SK-N-SH treated with all-trans-retinoic acid at 6 μM for 48 hours (cell line): Measurements from ENCODE around the gene RBL1.

ENCODE experiments used
- ARNTL ChIP-seq: fragments of 450-650 bp; formaldehyde crosslinking; IDR thresholded peaks from 2 replicates; pipeline ENCODE4 v1.5.0; 2020; ENCODE audit warnings: low read depth, mild to moderate bottlenecking, moderate library complexity, borderline replicate concordance
- CREB5 ChIP-seq: fragments of 250-450 bp; sonication (Bioruptor Pico); IDR thresholded peaks from 2 replicates; pipeline ENCODE4 v1.5.1; 2020; ENCODE audit warnings: low read depth, mild to moderate bottlenecking, moderate library complexity
- CSDC2 ChIP-seq: fragments of 250-450 bp; sonication (Bioruptor Pico); IDR thresholded peaks from 2 replicates; pipeline ENCODE4 v1.5.0; 2020; ENCODE audit warnings: mild to moderate bottlenecking, moderate library complexity
- PATZ1 ChIP-seq: fragments of 250-450 bp; sonication (Bioruptor Pico); IDR thresholded peaks from 2 replicates; pipeline ENCODE4 v1.8.0; 2020; ENCODE audit warnings: mild to moderate bottlenecking, moderate library complexity, borderline replicate concordance
- RARB ChIP-seq: fragments of 250-450 bp; sonication (Bioruptor Pico); IDR thresholded peaks from 2 replicates; pipeline ENCODE4 v1.8.0; 2021; ENCODE audit warnings: mild to moderate bottlenecking, moderate library complexity
- TCF4 ChIP-seq: fragments of 250-450 bp; sonication (Bioruptor Pico); IDR thresholded peaks from 2 replicates; pipeline ENCODE4 v1.8.0; 2021; ENCODE audit warnings: mild to moderate bottlenecking, moderate library complexity, borderline replicate concordance
- TSHZ2 ChIP-seq: fragments of 250-450 bp; sonication (Bioruptor Pico); IDR thresholded peaks from 2 replicates; pipeline ENCODE4 v1.5.0; 2020; ENCODE audit warnings: mild to moderate bottlenecking, moderate library complexity
- ZFP3 ChIP-seq: fragments of 250-450 bp; sonication (Bioruptor Pico); IDR thresholded peaks from 2 replicates; pipeline ENCODE4 v1.5.0; 2020; ENCODE audit warnings: mild to moderate bottlenecking, moderate library complexity
- ZNF70 ChIP-seq: fragments of 450-650 bp; formaldehyde crosslinking; IDR thresholded peaks from 2 replicates; pipeline ENCODE4 v1.5.0; 2020; ENCODE audit warnings: mild to moderate bottlenecking, moderate library complexity

DNA sequence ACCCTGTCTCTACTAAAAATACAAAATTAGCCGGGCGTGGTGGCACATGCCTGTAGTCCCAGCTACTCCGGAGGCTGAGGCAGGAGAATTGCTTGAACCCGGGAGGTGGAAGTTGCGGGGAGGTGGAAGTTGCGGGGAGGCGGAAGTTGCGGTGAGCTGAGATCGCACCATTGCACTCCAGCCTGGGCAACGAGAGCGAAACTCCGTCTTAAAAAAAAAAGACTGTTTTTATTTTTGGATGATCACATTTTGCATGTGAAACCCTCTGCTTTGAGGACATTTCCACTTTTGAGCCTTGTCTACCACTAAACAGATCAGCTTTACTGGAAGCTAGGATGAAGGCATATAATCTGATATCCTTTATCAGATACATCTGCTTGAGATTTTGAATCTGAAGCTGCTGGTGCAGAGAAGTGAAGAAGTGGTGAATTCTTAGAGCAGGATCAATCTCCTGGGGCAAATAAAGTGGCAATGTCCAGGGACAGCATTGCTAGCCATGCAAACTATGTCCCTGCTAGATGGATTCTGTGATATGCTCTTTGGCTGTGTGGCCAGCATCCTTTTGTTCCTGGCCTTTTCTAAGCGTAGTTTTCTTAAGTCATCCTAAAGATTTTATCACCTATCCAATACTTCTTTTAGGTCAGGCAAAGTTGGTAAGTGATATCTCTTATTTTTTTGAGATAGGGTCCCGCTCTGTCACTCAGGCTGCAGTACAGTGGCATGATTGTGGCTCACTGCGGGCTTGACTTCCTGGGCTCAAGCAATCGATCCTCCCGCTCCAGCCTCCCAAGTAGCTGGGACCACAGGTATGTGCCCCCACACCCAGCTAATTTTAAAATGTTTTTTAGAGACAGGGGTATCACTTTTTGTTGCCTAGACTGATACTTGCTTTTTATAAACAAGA, 23.3 kb downstream of the RBL1 start:
- no peak for TF ChIP-seq ZNF70 (CRISPR knock-in tag)
- no peak for TF ChIP-seq CREB5 (CRISPR knock-in tag)
- no peak for TF ChIP-seq ZFP3 (CRISPR knock-in tag)
- TF ChIP-seq CSDC2 (CRISPR knock-in tag), result no peak
- no peak for TF ChIP-seq ARNTL (CRISPR knock-in tag)
- TF ChIP-seq RARB, result no peak
- TF ChIP-seq PATZ1, result no peak
- TF ChIP-seq TSHZ2, result no peak
- TF ChIP-seq TCF4 (CRISPR knock-in tag), result no peak
